Stimulated activated CD4-positive, alpha-beta T cell treated with anti-CD3 and anti-CD28 coated beads, Interleukin-4, amount 100 ng/mL, for 1 hour (primary cell): ENCODE results near the gene MSI1.

ENCODE experiments used
- DNase-seq: peaks from one replicate; pipeline ENCODE4 v3.0.0-alpha.2; 2020

Gene MSI1

GRCh38 chr12:120368789-120369602, at the start of gene MSI1:
TSS of gene MSI1 (minus strand) at chr12:120369164. CDS start at chr12:120369091, 73 bp downstream.
- no peak for DNase-seq

- DNase-seq = no peak
Measured at GRCh38 chr12:120417917-120418580, 49.1 kb upstream of the MSI1 start.

GRCh38 chr12:120416490-120417216, 47.7 kb upstream of the MSI1 start:
- DNase-seq = no peak

GRCh38 chr12:120413901-120414695, 45.1 kb upstream of the MSI1 start:
- no peak for DNase-seq

GRCh38 chr12:120412421-120412820, 43.5 kb upstream of the MSI1 start:
- no peak for DNase-seq

GRCh38 chr12:120408771-120409170, 39.8 kb upstream of the MSI1 start:
- DNase-seq = no peak

GRCh38 chr12:120406553-120406952, 37.6 kb upstream of the MSI1 start:
- DNase-seq = no peak

GRCh38 chr12:120406069-120406468, 37.1 kb upstream of the MSI1 start:
- no peak for DNase-seq

GRCh38 chr12:120404271-120404670, 35.3 kb upstream of the MSI1 start:
- DNase-seq = no peak

GRCh38 chr12:120403869-120404268, 34.9 kb upstream of the MSI1 start:
- DNase-seq = no peak

GRCh38 chr12:120402217-120402616, 33.3 kb upstream of the MSI1 start:
- DNase-seq = no peak

GRCh38 chr12:120399531-120399930, 30.6 kb upstream of the MSI1 start:
- no peak for DNase-seq

GRCh38 chr12:120397824-120398540, 29.0 kb upstream of the MSI1 start:
- no peak for DNase-seq

- DNase-seq = no peak
Measured at GRCh38 chr12:120394483-120395367, 25.8 kb upstream of the MSI1 start.

- no peak for DNase-seq
Measured at GRCh38 chr12:120390540-120391120, 21.7 kb upstream of the MSI1 start.

- no peak for DNase-seq
Measured at GRCh38 chr12:120388691-120389481, 19.9 kb upstream of the MSI1 start.

- no peak for DNase-seq
Measured at GRCh38 chr12:120381752-120382419, 12.9 kb upstream of the MSI1 start.

- DNase-seq = no peak
Measured at GRCh38 chr12:120378036-120378435, 9.1 kb upstream of the MSI1 start.

- no peak for DNase-seq
Measured at GRCh38 chr12:120377611-120378010, 8.6 kb upstream of the MSI1 start.
